ENCODE data around the gene ARMC2. TPM values are rescaled to one million over a fixed set of nuclear protein-coding genes. Genes with fewer than 3 reads are reported as not detected.
"Not testable (repeated sequence)": the region's sequence is repeated elsewhere in the genome, so short reads cannot be mapped to it uniquely, and the experiment has no call there.

Gene ARMC2
- total RNA-seq, 1 donor from 2014 or later: 2.9 TPM

DNA sequence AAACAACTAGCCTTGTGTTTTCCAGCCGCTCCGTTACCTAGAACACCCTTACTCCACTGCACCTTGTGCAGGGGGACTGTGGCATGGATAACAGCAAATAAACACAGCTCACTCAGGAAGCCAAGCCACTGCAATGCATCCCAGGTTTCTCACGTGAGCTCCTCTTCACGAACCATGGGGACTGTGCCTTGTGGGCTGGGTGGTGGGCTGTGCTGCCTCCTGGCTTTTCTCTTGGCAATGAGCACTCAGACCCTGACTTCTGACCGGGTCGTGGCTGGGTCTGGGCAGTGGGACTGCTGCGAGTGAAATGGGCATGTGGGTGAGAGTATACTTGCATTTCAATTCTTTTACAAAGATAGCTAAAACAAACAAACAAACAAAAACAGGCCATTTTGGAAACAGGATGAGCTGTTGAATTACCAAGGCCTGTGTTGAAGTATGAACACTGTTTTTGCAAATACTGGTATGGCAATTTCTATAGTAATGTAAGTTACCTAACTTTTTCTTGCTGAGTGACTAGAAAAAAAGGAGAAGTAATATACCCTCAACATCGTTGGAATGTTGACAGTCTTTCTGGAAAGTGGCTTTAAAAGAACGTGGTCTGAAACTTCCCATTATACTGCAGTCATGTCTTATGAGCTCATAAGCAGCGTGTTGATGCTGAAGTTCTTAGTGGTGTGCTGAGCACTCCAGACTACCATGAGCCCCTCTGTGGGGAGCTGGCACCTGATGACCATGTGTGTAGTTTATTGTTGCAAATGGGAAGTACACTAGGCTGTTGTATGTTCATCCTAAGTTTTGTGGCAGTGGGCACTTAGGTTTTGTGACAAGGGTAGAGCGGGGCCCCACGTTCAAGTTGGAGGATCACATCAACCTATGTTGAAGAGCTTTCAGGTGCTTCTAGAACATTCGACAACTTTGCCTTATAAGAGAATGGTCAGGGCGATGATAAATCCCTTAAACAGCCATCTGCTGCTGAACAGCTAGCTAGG is 120.4 kb downstream of the ARMC2 start:
- H3K4me3 ChIP-seq: no peak overlapping the region

DNA sequence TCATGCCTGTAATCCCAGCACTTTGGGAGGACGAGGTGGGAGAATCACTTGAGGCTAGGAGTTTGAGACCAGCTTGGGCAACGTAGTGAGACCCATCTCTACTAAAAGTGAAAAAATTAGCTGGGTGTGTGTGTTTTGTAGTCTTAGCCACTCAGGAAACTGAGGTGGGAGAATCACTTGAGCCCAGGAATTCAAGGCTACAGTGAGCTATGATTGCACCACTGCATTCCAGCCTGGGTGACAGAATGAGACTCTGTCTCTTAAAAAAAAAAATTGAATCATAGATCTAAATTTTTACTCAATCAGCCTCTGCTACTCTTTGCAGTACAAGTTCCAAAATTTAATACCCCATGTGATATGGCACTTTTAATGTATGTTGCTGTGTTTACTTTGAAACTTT is 121.6 kb downstream of the ARMC2 start:
- Histone ChIP-seq H3K36me3 (no peaks in the 10 kb centered on the region), H3F3A (ENCODE audit: low read depth) (peaks cover 4% of the 10 kb centered on the region), H3K4me1 (peaks cover 15% of the 10 kb centered on the region), H3K27ac (no peak overlapping the region), H3K27me3 (no peaks in the 10 kb centered on the region), H3K9me3 (ENCODE audit: low read depth) (no peaks in the 10 kb centered on the region), H3K4me3 (no peak overlapping the region), H3K79me2 (ENCODE audit: low read depth) (no peaks in the 10 kb centered on the region), H2AFZ (replicated peaks) (no peak overlapping the region), H4K20me1 (ENCODE audit: low read depth) (no peaks in the 10 kb centered on the region), H3K9ac (no peak overlapping the region), H3K4me2 (no peak overlapping the region)
- H3K4me3 Mint-ChIP-seq: no peak overlapping the region
- peaks cover 3% of the 10 kb centered on the region for H3K36me3 Mint-ChIP-seq
- H3K4me1 Mint-ChIP-seq: peaks cover 8% of the 10 kb centered on the region
- peaks cover 2% of the 10 kb centered on the region for H3K27me3 Mint-ChIP-seq (ENCODE audit: insufficient read depth, low read depth)
- DNase-seq (ENCODE audit: low spot score): no peak
- no peaks in the 10 kb centered on the region for H3K9me3 Mint-ChIP-seq
- no peak overlapping the region for H3K27ac Mint-ChIP-seq
- TF ChIP-seq EZH2phosphoT487 (IDR thresholded peaks at IDR 0.05) (no peak), EZH2 (IDR thresholded peaks at IDR 0.05) (no peak)
- TF ChIP-seq, protein P1, sequence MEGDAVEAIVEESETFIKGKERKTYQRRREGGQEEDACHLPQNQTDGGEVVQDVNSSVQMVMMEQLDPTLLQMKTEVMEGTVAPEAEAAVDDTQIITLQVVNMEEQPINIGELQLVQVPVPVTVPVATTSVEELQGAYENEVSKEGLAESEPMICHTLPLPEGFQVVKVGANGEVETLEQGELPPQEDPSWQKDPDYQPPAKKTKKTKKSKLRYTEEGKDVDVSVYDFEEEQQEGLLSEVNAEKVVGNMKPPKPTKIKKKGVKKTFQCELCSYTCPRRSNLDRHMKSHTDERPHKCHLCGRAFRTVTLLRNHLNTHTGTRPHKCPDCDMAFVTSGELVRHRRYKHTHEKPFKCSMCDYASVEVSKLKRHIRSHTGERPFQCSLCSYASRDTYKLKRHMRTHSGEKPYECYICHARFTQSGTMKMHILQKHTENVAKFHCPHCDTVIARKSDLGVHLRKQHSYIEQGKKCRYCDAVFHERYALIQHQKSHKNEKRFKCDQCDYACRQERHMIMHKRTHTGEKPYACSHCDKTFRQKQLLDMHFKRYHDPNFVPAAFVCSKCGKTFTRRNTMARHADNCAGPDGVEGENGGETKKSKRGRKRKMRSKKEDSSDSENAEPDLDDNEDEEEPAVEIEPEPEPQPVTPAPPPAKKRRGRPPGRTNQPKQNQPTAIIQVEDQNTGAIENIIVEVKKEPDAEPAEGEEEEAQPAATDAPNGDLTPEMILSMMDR (IDR thresholded peaks at IDR 0.05): no peak

More for the DNA sequence above, 120.4 kb downstream of the ARMC2 start:
- H3K36me3 ChIP-seq: no peaks in the 10 kb centered on the region
- no peak for DNase-seq (ENCODE audit: low spot score)
- H3K4me1 ChIP-seq: peaks cover 15% of the 10 kb centered on the region
- peaks cover 4% of the 10 kb centered on the region for H3F3A ChIP-seq (ENCODE audit: low read depth)
- Mint-ChIP-seq H3K4me1 (peaks cover 8% of the 10 kb centered on the region), H3K36me3 (peaks cover 3% of the 10 kb centered on the region), H3K4me3 (no peak overlapping the region), H3K27me3 (ENCODE audit: insufficient read depth, low read depth) (peaks cover 2% of the 10 kb centered on the region), H3K27ac (no peak overlapping the region), H3K9me3 (no peaks in the 10 kb centered on the region)
- no peaks in the 10 kb centered on the region for H3K9me3 ChIP-seq (ENCODE audit: low read depth)
- H3K79me2 ChIP-seq (ENCODE audit: low read depth): no peaks in the 10 kb centered on the region
- no peak overlapping the region for H3K27ac ChIP-seq
- no peaks in the 10 kb centered on the region for H3K27me3 ChIP-seq
- H4K20me1 ChIP-seq (ENCODE audit: low read depth): no peaks in the 10 kb centered on the region
- H2AFZ ChIP-seq (replicated peaks): peak overlapping the region; percentile 68
- TF ChIP-seq EZH2phosphoT487 (IDR thresholded peaks at IDR 0.05): no peak
- TF ChIP-seq EZH2 (IDR thresholded peaks at IDR 0.05): no peak
- TF ChIP-seq, protein P1 (IDR thresholded peaks at IDR 0.05): peak; percentile 23
- H3K4me2 ChIP-seq: no peak overlapping the region
- no peak overlapping the region for H3K9ac ChIP-seq

DNA sequence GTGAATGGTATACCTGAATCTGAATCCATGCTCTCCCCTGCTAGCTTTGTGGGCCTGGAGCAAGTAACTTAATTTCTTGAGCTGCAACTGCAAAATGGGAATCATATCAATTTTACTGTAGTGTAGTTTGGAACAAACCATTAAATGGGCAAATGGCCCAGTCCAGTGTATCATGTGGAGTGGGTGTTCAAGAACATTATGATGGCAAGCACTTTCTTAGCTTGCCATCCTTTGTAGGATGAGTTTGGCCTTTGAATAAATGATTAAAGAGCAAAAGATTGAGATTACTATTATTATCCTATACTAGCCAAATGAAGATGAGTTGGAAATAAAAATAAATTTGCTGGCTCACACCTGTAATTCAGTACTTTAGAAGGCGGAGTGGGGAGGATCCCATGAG is 126.0 kb downstream of the ARMC2 start:
- TF ChIP-seq EZH2phosphoT487 (IDR thresholded peaks at IDR 0.05) (no peak), EZH2 (IDR thresholded peaks at IDR 0.05) (no peak)
- TF ChIP-seq, protein P1 (IDR thresholded peaks at IDR 0.05): no peak
- Histone ChIP-seq H2AFZ (replicated peaks) (no peak overlapping the region), H3K4me2 (no peak overlapping the region), H3K4me1 (no peaks in the 10 kb centered on the region), H4K20me1 (ENCODE audit: low read depth) (no peaks in the 10 kb centered on the region), H3K27ac (no peak overlapping the region), H3K79me2 (ENCODE audit: low read depth) (no peaks in the 10 kb centered on the region), H3K9me3 (ENCODE audit: low read depth) (no peaks in the 10 kb centered on the region), H3K4me3 (no peak overlapping the region), H3F3A (ENCODE audit: low read depth) (no peaks in the 10 kb centered on the region), H3K36me3 (no peaks in the 10 kb centered on the region), H3K27me3 (no peaks in the 10 kb centered on the region), H3K9ac (no peak overlapping the region)
- Mint-ChIP-seq H3K9me3 (peaks cover 15% of the 10 kb centered on the region), H3K36me3 (peaks cover 8% of the 10 kb centered on the region), H3K4me1 (no peaks in the 10 kb centered on the region), H3K27me3 (ENCODE audit: insufficient read depth, low read depth) (no peaks in the 10 kb centered on the region), H3K27ac (no peak overlapping the region), H3K4me3 (no peak overlapping the region)
- no peak for DNase-seq (ENCODE audit: low spot score)

DNA sequence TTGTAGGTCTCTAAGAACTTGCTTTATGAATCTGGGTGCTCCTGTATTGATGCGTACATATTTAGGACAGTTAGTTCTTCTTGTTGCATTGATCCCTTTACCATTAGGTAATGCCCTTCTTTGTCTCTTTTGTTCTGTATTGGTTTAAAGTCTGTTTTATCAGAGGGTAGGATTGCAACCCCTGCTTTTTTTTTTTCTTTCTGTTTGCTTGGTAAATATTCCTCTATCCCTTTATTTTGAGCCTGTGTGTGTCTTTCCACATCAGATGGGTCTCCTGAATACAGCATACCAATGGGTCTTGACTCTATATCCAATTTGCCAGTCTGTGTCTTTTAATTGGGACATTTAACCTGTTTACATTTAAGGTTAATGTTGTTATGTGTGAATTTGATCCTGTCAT is 130.4 kb downstream of the ARMC2 start:
- H3K9me3 Mint-ChIP-seq: peaks cover 22% of the 10 kb centered on the region

More for the DNA sequence above, 130.4 kb downstream of the ARMC2 start:
- H3F3A ChIP-seq (ENCODE audit: low read depth); H3K4me3 ChIP-seq; H3K36me3 ChIP-seq; H3K4me1 Mint-ChIP-seq; H3K27me3 ChIP-seq; H3K27ac Mint-ChIP-seq; DNase-seq (ENCODE audit: low spot score); H2AFZ ChIP-seq (replicated peaks); H3K9ac ChIP-seq; H4K20me1 ChIP-seq (ENCODE audit: low read depth); H3K27me3 Mint-ChIP-seq (ENCODE audit: insufficient read depth, low read depth); H3K9me3 ChIP-seq (ENCODE audit: low read depth); H3K27ac ChIP-seq; H3K4me3 Mint-ChIP-seq; H3K79me2 ChIP-seq (ENCODE audit: low read depth); H3K4me2 ChIP-seq; H3K4me1 ChIP-seq: not testable (repeated sequence)
- peaks cover 14% of the 10 kb centered on the region for H3K36me3 Mint-ChIP-seq
